Spleen (tissue), 7 donors: ENCODE results near the gene TIMM10.

Experiments
- POLR2A ChIP-seq, 3 donors: fragments of 450-650 bp; IDR thresholded peaks; one replicate each; pipeline ENCODE4 v1.5.1; 2017; ENCODE audit warnings: antibody characterized with exemption in 3 of 3, mild to moderate bottlenecking in 1 of 3
- POLR2AphosphoS5 ChIP-seq, 3 donors: sonication (generic); formaldehyde crosslinking; IDR thresholded peaks; one replicate each; pipeline ENCODE4 v1.5.1; 2017; ENCODE audit warnings: antibody characterized with exemption in 3 of 3
- TF ChIP-seq, protein P1 (sequence below), 11 experiments: fragments of 200-600 bp in 7 of 11; fragments of 450-650 bp in 4 of 11; sonication (generic) in 4 of 11; IDR thresholded peaks in 8 of 11; conservative IDR thresholded peaks in 3 of 11; 1 replicate in 7 of 11; 2 replicates in 4 of 11; pipeline versions ENCODE4 v1.4.0 to v1.8.0; 2016 to 2021; ENCODE audit warnings: antibody characterized with exemption in 11 of 11, inconsistent platforms in 4 of 11, mild to moderate bottlenecking in 1 of 11
- donor health status: DM: no; HTN: no; CAD: no; lungs with moderate emphysema.
- donor health status: DM: no; HTN: no; CAD: no.
- donor health status: DM: no; HTN: no; CAD: no.

GRCh38 chr11:57493507-57494503 lies 36.7 kb downstream of the TIMM10 start:
- TF ChIP-seq POLR2A (IDR thresholded peaks at IDR 0.05) (no peak), POLR2AphosphoS5 (IDR thresholded peaks at IDR 0.05) (peak in 2 of 3 donors; percentile 31 to 33)
- TF ChIP-seq, protein P1, sequence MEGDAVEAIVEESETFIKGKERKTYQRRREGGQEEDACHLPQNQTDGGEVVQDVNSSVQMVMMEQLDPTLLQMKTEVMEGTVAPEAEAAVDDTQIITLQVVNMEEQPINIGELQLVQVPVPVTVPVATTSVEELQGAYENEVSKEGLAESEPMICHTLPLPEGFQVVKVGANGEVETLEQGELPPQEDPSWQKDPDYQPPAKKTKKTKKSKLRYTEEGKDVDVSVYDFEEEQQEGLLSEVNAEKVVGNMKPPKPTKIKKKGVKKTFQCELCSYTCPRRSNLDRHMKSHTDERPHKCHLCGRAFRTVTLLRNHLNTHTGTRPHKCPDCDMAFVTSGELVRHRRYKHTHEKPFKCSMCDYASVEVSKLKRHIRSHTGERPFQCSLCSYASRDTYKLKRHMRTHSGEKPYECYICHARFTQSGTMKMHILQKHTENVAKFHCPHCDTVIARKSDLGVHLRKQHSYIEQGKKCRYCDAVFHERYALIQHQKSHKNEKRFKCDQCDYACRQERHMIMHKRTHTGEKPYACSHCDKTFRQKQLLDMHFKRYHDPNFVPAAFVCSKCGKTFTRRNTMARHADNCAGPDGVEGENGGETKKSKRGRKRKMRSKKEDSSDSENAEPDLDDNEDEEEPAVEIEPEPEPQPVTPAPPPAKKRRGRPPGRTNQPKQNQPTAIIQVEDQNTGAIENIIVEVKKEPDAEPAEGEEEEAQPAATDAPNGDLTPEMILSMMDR (IDR thresholded peaks at IDR 0.05 in 8 of 11, conservative IDR thresholded peaks at IDR 0.05 in 3 of 11), result peak; percentile 72 to 94 (median 87)
